ENCODE results near the gene XRN1.
"Not testable (repeated sequence)": the region's sequence is repeated elsewhere in the genome, so short reads cannot be mapped to it uniquely, and the experiment has no call there.

- TF ChIP-seq, protein P1, sequence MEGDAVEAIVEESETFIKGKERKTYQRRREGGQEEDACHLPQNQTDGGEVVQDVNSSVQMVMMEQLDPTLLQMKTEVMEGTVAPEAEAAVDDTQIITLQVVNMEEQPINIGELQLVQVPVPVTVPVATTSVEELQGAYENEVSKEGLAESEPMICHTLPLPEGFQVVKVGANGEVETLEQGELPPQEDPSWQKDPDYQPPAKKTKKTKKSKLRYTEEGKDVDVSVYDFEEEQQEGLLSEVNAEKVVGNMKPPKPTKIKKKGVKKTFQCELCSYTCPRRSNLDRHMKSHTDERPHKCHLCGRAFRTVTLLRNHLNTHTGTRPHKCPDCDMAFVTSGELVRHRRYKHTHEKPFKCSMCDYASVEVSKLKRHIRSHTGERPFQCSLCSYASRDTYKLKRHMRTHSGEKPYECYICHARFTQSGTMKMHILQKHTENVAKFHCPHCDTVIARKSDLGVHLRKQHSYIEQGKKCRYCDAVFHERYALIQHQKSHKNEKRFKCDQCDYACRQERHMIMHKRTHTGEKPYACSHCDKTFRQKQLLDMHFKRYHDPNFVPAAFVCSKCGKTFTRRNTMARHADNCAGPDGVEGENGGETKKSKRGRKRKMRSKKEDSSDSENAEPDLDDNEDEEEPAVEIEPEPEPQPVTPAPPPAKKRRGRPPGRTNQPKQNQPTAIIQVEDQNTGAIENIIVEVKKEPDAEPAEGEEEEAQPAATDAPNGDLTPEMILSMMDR (IDR thresholded peaks at IDR 0.05): not testable (repeated sequence)
- TF ChIP-seq EZH2 (IDR thresholded peaks at IDR 0.05; ENCODE audit: borderline replicate concordance, insufficient read depth, low read depth, low read length, poor library complexity, severe bottlenecking): not testable (repeated sequence)
Measured at GRCh38 chr3:142439499-142440220, 8.2 kb downstream of the XRN1 start.
